Brain microvascular endothelial cell (primary cell): ENCODE results near the gene S100A2.
"Not testable (repeated sequence)": the region's sequence is repeated elsewhere in the genome, so short reads cannot be mapped to it uniquely, and the experiment has no call there.

Experiments
- DNase-seq: peaks from one replicate; pipeline ENCODE4 v3.0.0-alpha.2; 2020
- H3K27ac ChIP-seq: fragments of 250-450 bp; sonication (Bioruptor Pico); 2 replicates; pipeline ENCODE4 v1.5.1; 2020; ENCODE audit warnings: mild to moderate bottlenecking, moderate library complexity
- H3K27me3 ChIP-seq: fragments of 250-450 bp; sonication (Bioruptor Pico); replicated peaks from 2 replicates; pipeline ENCODE4 v1.5.1; 2020; ENCODE audit warnings: mild to moderate bottlenecking
- H3K36me3 ChIP-seq: fragments of 250-450 bp; sonication (Bioruptor Pico); replicated peaks from 2 replicates; pipeline ENCODE4 v1.5.1; 2020; ENCODE audit warnings: mild to moderate bottlenecking
- H3K4me3 ChIP-seq: 2 replicates; pipeline ENCODE4 v1.5.1; 2011; ENCODE audit warnings: low read depth, mild to moderate bottlenecking, control low read depth, low read length, moderate library complexity
- CTCF ChIP-seq: IDR thresholded peaks from 2 replicates; pipeline ENCODE4 v1.5.1; 2011; ENCODE audit warnings: low read depth, mild to moderate bottlenecking, moderate library complexity, low read length, control low read depth, inconsistent platforms; ENCODE audit errors: missing control alignments
- in situ Hi-C: cut with HindIII; loops from 2 replicates; pipeline ENCODE4 v1.10.0; 2017; ENCODE audit warnings: low sequenced_read_pairs, low pct_ligation_motif_present

S100A2 gene

GRCh38 chr1:153586347-153586746 lies 20.7 kb upstream of the S100A2 start:
- Histone ChIP-seq H3K36me3 (no peaks in the 10 kb centered on the region), H3K27ac (no peak overlapping the region), H3K4me3 (no peak overlapping the region), H3K27me3 (no peaks in the 10 kb centered on the region)
- no peak for DNase-seq
- no peak for TF ChIP-seq CTCF
- in situ Hi-C loops, result no loop called here

GRCh38 chr1:153585006-153585405 lies 19.4 kb upstream of the S100A2 start:
- TF ChIP-seq CTCF, result no peak
- H3K4me3 ChIP-seq, result no peak overlapping the region
- no peaks in the 10 kb centered on the region for H3K27me3 ChIP-seq
- no peak overlapping the region for H3K27ac ChIP-seq
- DNase-seq, result no peak
- H3K36me3 ChIP-seq, result no peaks in the 10 kb centered on the region
- in situ Hi-C loops, result no loop called here

- Histone ChIP-seq H3K4me3 (no peak overlapping the region), H3K27ac (no peak overlapping the region), H3K36me3 (no peaks in the 10 kb centered on the region), H3K27me3 (no peaks in the 10 kb centered on the region)
- no peak for DNase-seq
- TF ChIP-seq CTCF, result no peak
- in situ Hi-C loops, result no loop called here
These were observed 18.3 kb upstream of the S100A2 start for GRCh38 chr1:153583976-153584375.

- H3K36me3 ChIP-seq, H3K4me3 ChIP-seq, DNase-seq, H3K27me3 ChIP-seq, in situ Hi-C loops, H3K27ac ChIP-seq: not testable (repeated sequence)
These were observed 17.9 kb upstream of the S100A2 start for GRCh38 chr1:153583514-153583913.

GRCh38 chr1:153582836-153583235 lies 17.2 kb upstream of the S100A2 start:
- DNase-seq, H3K27me3 ChIP-seq, H3K36me3 ChIP-seq, H3K4me3 ChIP-seq, in situ Hi-C loops, H3K27ac ChIP-seq: not testable (repeated sequence)

- H3K36me3 ChIP-seq, result no peaks in the 10 kb centered on the region
- no peak overlapping the region for H3K27ac ChIP-seq
- no peaks in the 10 kb centered on the region for H3K27me3 ChIP-seq
- no peak for DNase-seq
- in situ Hi-C loops, result no loop called here
- no peak for TF ChIP-seq CTCF
- no peak overlapping the region for H3K4me3 ChIP-seq
These were observed 13.3 kb upstream of the S100A2 start for GRCh38 chr1:153578936-153579335.

GRCh38 chr1:153578490-153578889 lies 12.8 kb upstream of the S100A2 start:
- DNase-seq, result no peak

More at GRCh38 chr1:153578490-153578889, 12.8 kb upstream of the S100A2 start:
- Histone ChIP-seq H3K27ac (no peak overlapping the region), H3K4me3 (no peak overlapping the region), H3K36me3 (no peaks in the 10 kb centered on the region), H3K27me3 (no peaks in the 10 kb centered on the region)
- no peak for TF ChIP-seq CTCF
- in situ Hi-C loops, result no loop called here
